NCI-H1105 treated with DMSO at 0.1 percent for 48 hours (cell line): ENCODE data around the gene DCC.

Source experiments
- DNase-seq: peaks from one replicate; lab custom pipeline; 2025; lab: John Stamatoyannopoulos, UW

The DCC gene

DNA sequence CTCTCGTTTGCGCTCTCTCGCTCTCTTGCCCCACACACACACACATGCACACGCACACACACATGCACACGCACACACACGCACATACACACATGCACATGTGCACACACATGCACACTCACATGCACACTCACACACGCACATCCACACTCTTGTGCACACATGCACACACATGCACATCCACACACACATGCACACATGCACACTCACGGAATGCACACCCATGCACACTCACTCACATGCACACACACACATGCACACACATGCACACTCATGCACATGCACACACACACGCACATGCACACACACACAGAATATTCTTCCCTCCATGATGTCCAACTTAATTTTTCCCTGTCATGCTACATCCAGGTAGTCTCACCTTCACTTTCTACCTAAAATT is 360.1 kb downstream of the DCC start:
- DNase-seq, result no peak

GRCh38 chr18:52700816-52701215 is 360.8 kb downstream of the DCC start:
- DNase-seq, result no peak

DNA sequence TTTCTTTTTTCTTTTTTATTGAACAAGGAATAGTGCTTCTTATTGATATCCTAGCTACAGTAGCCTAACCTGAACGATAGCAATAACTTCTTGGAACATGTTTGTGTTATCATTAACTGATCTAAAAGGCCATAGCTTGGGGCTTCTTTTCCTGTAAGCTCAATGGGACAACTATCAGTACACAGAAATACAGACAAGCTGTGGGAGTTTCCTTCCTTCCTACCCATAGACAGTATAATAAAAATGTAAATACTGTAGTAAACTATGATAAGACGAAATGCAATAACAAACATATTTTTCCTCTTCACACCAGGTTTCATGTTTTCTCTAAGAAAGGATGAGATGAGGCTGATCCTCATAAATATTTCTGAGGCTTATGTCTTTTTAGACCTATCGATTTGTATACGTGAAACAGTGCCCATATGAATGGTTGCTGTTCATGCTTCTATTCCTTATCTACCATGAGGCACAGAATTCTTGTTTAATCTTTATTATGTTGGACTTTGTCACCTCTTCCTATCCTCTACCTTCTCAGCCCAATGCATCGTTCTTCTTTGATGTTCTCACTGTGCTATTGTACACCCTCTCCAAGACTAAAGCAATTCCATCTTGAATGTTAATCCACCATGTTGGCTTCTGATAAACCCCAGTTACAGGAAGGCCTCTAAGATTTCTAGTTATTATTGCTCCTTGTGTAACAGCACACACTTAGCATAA is 361.4 kb downstream of the DCC start:
- no peak for DNase-seq

- no peak for DNase-seq
Measured at GRCh38 chr18:52715421-52715820, 375.4 kb downstream of the DCC start.

- no peak for DNase-seq
Measured at GRCh38 chr18:52715991-52716390, 376.0 kb downstream of the DCC start.

DNA sequence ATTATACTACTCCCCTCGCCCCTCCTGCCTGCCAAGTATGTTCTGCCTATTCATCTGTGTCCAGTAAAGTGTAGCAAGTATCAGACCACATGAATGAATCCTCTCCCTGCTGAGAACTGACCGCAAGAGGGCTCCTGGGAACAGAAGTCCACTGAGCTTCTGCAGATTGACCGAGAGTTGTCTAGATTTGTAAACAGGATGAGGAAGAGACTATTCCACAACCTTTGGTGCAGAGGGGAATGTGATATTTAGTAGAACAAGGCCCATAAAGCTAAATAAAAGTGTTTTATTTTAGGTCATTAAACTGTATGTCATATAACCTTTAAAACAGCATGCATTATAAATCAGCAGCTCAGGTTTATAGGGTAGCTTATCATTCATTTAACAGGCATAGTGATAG is 377.0 kb downstream of the DCC start:
- DNase-seq, result no peak

- no peak for DNase-seq
Measured at GRCh38 chr18:52722904-52723303, 382.9 kb downstream of the DCC start.

- no peak for DNase-seq
Measured at GRCh38 chr18:52723550-52723970, 383.6 kb downstream of the DCC start.

GRCh38 chr18:52730972-52731619 is 391.1 kb downstream of the DCC start:
- no peak for DNase-seq

- no peak for DNase-seq
Measured at GRCh38 chr18:52738946-52739345, 398.9 kb downstream of the DCC start.

GRCh38 chr18:52746986-52747385 is 407.0 kb downstream of the DCC start:
- DNase-seq, result no peak

DNA sequence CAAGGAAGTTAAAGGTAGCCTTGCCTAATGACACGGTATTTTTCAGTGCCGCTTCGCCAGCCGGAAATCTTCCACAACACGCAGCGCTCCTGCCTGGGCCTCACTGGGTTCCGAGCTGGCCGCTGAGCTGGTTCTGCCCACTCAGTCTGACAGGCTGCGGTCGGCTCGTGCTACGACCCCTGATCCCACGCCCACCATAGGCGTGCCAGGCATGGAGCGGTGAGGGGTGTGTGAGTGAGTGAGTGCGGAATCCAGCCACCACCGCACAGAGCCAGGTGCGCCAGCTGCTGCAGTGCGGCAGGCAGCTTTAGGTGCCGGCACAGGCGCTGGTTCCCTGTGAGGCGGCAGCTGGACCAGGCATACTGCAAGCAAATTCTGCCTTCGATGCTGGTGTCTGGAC is 407.9 kb downstream of the DCC start:
- no peak for DNase-seq

- no peak for DNase-seq
Measured at GRCh38 chr18:52748343-52748742, 408.3 kb downstream of the DCC start.

DNA sequence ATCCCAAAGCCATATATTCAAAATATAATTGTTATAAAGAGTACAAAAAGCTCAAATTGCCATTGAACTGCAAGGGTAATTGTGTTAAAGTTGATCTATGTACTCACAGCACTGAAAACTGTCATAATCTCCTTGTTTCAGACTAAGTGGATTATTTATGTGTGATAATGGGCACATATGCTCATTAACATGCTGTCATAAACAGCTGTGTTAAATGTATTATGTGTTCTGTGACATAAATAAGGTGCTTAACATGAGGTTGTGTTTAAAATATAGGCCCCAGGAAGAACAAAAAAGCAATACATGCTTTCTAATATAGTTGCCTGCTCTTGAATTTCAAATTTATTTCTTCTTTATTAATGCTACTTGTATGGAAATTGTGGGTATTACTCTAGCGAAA is 409.5 kb downstream of the DCC start:
- no peak for DNase-seq

- DNase-seq, result no peak
Measured at GRCh38 chr18:52750995-52751394, 411.0 kb downstream of the DCC start.

DNA sequence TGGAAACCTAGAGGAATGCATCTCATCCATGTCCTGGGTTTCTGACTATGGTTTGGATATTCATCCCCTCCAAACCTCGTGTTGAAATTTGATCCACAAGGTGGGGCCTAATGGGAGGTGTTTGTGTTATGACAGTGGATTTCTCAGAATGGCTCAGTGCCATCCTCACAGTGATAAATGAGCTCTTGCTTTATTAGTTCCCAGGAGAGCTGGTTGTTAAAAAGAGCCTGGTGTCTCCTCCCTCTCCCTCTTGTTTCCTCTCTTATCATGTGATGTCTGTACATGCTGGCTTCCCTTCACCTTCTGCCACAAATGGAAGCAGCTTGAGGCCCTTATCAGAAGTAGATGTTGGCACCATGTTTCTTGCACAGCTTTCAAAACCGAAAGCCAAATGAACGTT is 424.3 kb downstream of the DCC start:
- peak; percentile 32 for DNase-seq

GRCh38 chr18:52766002-52766545 is 426.1 kb downstream of the DCC start:
- DNase-seq, result no peak

GRCh38 chr18:52781113-52781512 is 441.1 kb downstream of the DCC start:
- DNase-seq, result no peak

- DNase-seq, result no peak
Measured at GRCh38 chr18:52791321-52791720, 451.3 kb downstream of the DCC start.

- no peak for DNase-seq
Measured at GRCh38 chr18:52812834-52813233, 472.8 kb downstream of the DCC start.

- no peak for DNase-seq
Measured at GRCh38 chr18:52813635-52814416, 473.8 kb downstream of the DCC start.

GRCh38 chr18:52815651-52816050 is 475.7 kb downstream of the DCC start:
- DNase-seq, result no peak

DNA sequence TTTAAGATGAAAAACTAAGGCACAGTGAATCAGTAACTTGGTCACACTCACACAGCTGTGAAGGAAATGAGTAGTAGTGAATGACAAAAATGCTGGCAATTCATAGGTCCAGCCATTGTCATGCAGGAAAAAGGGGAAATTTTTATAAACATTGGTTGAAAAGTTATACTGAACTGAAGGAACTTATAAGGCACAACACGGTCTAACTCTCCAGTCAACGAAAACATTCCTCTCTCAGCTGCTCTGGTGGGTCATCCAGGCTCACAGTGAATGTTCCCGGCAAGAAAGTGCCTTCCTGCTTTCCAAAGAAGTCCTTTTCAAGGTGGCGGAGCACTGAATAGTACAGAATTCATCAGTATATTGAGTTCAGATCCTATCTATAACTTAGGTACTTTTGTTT is 476.1 kb downstream of the DCC start:
- no peak for DNase-seq
